HG03175 (cell line): ENCODE measurements around the gene UBE2K.
"Not testable (repeated sequence)": the region's sequence is repeated elsewhere in the genome, so short reads cannot be mapped to it uniquely, and the experiment has no call there.

Source experiments
- ATAC-seq: cut with Tn5 transposase; IDR thresholded peaks from one replicate; pipeline ENCODE4 v1.9.1; 2021; ENCODE audit warnings: mild to moderate bottlenecking, moderate library complexity; ENCODE audit not compliant: unreplicated experiment

UBE2K gene

DNA sequence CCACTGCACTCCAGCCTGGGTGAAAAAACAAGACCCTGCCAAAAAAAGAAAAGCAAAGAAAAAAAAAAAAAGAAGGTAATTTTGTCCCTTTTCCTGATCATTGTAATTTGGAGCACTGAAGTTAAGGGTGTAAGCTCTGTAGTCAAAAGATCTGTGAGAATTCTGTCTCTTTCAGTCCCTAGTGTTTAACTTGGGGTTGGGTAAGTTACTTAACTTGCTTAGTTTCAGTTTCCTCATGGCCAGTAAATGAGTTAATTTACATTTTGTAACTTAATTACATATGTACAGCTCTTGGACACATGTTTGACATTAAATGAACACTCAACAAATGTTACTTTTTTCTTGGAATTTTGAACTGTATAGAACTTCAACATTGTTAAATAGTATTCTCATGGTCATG, 10.9 kb upstream of the UBE2K start:
- no peak for ATAC-seq

DNA sequence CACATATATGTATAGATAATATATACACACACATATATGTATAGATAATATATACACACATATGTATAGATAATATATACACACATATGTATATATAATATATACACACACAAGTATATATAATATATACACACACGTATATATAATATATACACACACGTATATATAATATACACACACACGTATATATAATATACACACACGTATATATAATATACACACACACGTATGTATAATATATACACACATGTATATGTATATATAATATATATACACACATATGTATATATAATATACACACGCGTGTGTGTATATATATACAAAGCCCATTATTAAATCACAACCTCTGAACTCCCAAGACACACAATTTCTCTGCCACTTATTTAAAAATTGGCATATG, 8.0 kb upstream of the UBE2K start:
- no peak for ATAC-seq

- peak; percentile 26 for ATAC-seq
Measured at GRCh38 chr4:39698424-39699009, 581 bp downstream of the UBE2K start.

DNA sequence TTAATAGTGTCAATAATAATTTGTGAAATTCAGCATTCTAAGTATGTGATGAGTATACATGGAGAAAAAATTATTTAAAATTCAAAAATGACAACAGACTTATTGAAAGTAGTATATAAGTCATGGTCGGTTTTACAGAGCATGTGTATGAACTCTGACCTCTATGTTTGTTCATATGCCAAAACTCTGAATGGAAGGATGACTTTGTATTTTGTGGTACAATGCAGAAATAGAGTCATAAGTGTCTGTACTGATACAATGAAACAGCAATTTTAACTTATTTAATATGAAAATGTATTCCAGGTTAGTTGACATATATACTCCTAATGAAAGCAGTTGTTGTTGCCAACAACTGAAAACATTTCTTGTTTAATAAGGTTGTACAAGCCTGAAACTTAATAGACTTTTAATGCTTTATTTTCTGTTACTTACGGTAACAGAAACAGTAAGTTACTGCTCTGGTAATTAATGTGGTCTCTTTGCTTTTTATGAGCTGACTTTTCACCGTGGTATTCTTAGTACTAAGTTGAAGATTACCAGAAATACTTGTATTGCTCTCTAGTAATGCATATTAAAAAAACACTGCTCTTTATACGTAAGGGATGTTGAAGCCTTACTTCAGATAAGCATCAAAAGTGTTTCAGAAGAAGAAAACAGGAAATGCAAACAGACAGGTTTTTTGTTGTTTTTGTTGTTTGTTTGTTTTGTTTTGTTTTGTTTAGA, 1.9 kb downstream of the UBE2K start:
- ATAC-seq: no peak

DNA sequence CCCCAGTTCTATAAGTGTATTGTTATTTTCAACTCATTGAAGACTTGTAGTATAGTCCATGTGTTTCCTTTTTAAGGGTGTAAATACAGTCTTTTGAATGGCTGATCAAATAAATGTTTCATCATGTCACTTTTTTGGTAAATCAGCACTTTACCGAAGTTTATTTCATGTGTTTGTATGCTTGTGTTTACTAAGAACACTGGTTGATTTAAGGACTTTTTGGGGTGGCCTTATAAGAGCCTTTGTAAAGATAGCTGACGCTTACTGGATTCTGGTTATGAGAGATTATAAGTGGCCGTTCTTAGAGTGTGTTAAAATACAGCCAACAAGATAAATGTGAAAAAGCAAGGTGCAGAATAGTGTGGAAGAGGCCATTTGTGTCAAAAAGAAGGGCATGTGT, 2.6 kb downstream of the UBE2K start:
- no peak for ATAC-seq

- no peak for ATAC-seq
Measured at GRCh38 chr4:39702716-39703115, 4.8 kb downstream of the UBE2K start.

GRCh38 chr4:39704789-39705188, 6.9 kb downstream of the UBE2K start:
- not testable (repeated sequence) for ATAC-seq

DNA sequence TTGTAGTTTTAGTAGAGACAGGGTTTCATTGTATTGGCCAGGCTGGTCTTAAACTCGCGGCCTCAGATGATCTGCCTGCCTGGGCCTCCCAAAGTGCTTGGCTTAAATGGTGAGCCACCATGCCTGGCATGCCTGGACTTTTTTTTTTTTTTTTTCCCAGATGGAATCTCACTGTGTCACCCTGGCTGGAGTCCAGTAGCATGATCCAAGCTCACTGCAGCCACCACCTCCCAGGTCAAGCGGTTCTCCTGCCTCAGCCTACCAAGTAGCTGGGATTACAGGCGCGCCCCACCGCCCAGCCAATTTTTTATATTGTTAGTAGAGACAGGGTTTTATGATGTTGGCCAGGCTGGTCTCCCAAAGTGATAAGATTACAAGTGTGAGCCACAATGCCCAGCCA, 8.4 kb downstream of the UBE2K start:
- peak; percentile 15 for ATAC-seq

- ATAC-seq: peak; percentile 56
Measured at GRCh38 chr4:39706741-39707511, 9.0 kb downstream of the UBE2K start.

DNA sequence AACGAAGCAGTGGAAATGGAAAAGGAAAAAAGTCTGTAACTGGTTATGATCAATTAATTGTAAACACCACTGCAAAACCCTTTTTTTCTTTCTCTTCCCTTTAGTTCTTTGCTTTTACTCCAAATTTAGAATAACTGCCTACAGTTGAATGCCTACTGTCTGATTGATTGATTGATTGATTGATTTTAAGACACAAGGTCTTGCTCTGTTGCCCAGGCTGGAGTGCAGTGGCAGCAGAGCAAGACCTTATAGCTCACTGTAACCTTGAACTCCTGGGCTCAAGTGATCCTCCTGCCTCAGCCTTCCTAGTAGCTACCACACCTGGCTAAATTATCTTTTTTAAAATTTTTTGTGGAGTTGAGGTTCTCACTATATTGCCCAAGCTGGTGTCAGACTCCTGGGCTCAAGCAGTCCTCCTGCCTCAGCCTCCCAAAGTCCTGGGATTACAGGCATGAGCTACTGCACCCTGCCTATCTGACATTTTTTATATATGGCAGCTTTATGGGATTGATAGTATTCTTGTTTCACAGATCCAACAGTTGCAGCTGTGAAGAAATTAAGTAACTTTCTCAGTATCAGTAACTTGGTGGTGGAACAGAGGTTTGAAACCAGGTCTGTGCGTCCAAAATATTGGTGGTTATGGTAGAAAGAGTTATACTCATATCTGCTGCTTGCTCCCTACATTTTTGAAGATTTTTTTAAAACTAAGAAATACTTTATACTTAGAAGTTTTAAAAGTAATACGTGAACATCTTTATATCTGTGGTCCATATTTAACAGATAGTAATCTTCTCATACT, 12.4 kb downstream of the UBE2K start:
- ATAC-seq: no peak

DNA sequence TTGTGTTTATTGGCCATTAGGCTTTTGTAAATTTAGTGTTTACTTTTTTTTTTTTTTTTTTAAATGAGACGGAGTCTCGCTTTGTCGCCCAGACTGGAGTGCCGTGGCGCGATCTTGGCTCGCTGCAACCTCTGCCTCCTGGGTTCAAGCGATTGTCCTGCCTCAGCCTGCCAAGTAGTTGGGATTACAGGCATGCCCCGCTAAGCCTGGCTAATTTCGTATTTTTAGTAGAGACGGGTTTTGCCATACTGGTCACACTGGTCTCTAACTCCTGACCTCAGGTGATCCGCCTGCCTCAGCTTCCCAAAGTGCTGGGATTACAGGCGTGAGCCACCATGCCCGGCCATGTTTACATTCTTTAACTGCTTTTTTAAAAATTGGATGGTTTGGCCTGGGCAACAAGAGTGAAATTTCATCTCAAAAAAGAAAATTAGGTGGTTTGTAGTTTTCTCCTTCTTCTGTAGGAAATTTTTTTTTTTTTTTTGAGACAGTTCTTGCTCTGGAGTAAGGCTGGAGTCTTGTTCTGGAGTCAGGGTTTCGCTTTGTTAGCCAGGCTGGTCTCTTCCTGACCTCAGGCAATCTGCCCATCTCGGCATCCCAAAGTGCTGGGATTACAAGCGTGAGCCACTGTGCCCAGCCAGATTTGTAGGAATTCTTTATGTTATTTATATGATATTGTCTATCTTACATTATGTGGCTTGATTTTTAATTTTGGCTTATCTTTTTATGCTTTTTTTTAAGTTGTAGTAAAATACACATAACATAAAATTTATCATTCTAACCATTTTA, 15.1 kb downstream of the UBE2K start:
- ATAC-seq: no peak

GRCh38 chr4:39713691-39714090, 15.8 kb downstream of the UBE2K start:
- no peak for ATAC-seq

- ATAC-seq: no peak
Measured at GRCh38 chr4:39714166-39714565, 16.2 kb downstream of the UBE2K start.

DNA sequence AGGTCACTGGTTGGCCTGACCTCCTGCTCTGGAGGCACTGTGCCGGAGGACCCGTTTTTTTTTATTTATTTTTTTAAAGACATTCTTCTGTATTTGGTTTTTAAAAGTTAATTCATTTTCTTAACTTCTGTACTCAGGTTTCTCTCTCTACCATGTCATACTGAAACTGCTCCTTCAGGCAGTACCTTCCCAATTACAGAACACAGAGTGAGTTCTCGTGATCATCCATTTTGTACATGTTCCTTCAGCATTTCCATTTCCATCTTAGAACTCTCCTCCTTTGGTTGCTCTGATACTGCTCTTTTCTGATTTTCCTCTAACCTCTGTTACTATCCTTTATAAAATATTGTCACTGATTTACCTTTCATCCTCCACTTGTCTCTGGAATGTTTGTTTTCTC, 17.9 kb downstream of the UBE2K start:
- ATAC-seq: no peak

DNA sequence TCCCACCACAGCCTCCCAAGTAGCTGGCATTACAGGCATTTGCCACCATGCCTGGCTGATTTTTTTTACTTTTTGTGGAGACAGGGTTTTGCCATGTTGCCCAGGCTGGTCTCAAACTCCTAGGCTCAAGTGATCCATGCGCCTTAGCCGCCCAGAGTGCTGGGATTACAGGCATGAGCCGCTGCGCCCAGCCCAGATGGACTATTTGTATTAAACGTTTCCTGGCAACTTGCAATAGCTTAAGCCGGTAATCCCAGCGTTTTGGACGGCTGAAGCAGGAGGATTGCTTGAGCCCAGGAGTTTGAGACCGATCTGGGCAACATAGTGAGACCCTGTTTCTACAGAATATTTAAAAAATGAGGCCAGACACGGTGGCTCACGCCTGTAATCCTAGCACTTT, 18.4 kb downstream of the UBE2K start:
- ATAC-seq: no peak

GRCh38 chr4:39717743-39718142, 19.8 kb downstream of the UBE2K start:
- ATAC-seq: not testable (repeated sequence)

DNA sequence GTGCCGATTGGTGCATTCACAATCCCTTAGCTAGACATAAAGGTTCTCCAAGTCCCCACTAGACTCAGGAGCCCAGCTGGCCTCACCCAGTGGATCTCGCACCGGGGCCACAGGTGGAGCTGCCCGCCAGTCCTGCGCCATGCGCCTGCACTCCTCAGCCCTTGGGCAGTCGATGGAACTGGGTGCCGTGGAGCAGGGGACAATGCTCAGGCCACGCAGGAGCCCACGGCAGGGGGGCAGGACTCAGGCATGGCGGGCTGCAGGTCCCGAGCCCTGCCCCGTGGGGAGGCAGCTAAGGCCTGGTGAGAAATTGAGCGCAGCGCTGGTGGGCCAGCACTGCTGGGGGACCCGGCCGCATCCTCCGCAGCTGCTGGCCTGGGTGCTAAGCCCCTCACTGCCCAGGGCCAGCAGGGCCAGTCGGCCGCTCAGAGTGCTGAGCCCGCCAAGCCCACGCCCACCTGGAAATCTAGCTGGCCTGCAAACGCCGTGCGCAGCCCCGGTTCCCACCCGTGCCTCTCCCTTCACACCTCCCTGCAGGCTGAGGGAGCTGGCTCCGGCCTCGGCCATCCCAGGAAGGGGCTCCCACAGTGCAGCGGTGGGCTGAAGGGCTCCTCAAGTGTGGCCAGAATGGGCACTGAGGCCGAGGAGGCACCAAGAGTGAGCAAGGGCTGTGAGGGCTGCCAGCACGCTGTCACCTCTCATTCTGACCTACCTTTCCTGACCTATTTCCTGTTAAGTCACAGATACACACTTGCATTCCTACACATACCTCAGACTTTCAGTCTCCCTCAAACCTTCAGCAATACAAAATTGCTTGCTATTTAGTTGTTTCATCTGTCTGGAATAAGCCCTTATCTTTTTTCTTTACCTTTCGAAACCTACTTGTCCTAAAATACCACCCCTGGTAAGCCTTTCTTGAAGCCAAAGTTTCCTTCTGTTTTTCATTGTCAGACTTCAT, 20.7 kb downstream of the UBE2K start:
- ATAC-seq: no peak

- no peak for ATAC-seq
Measured at GRCh38 chr4:39719804-39720580, 22.1 kb downstream of the UBE2K start.

- ATAC-seq: not testable (repeated sequence)
Measured at GRCh38 chr4:39721273-39721672, 23.3 kb downstream of the UBE2K start.
